DND-41 (cell line): ENCODE measurements around the gene SPATA6L.

ENCODE experiments used
- CTCF ChIP-seq: IDR thresholded peaks from 2 replicates; pipeline ENCODE4 v1.5.1; 2012; ENCODE audit warnings: borderline replicate concordance, low read length, moderate library complexity, mild to moderate bottlenecking; ENCODE audit not compliant: poor library complexity, severe bottlenecking; ENCODE audit errors: extremely low read depth
- EZH2 ChIP-seq: IDR thresholded peaks from 3 replicates; pipeline ENCODE4 v1.6.1; 2012; ENCODE audit warnings: borderline replicate concordance, low read depth, mild to moderate bottlenecking, moderate library complexity, low read length, inconsistent platforms; ENCODE audit not compliant: severe bottlenecking

DNA sequence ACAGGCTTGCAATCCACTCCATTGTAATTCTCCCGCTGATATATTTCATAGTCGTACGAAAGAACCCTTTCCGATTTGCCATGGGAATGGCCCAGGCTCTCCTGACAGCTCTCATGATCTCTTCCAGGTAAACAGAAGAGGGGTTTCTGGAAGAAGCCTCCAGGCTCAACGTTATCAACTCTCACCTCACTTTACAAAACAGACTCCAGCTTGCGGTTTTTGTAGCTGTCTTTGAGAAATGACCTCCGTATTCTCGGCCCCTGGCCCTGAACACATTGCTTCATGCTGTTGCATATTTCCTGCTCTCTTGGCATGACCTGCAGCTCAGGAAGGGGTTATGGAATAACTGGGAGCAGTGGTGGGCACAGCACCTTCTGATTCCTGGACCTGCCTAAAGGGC is 90.3 kb downstream of the SPATA6L start:
- TF ChIP-seq CTCF (no peak), EZH2 (no peak)
